Measurements from ENCODE around the gene CLHC1. TPM values are rescaled to one million over a fixed set of nuclear protein-coding genes. Genes with fewer than 3 reads are reported as not detected.
"Not testable (repeated sequence)": the region's sequence is repeated elsewhere in the genome, so short reads cannot be mapped to it uniquely, and the experiment has no call there.

The CLHC1 gene
- 10 to 100 TPM in 7 of 8 experiments, 1 to 10 TPM in 1; 7.5 to 30.4 (median 17.8) TPM for total RNA-seq

- in situ Hi-C loops (cut with MboI; ENCODE audit: low pct_unique_long_range_greater_than_20kb in 2 of 9, low sequenced_read_pairs in 9 of 9, unreplicated experiment in 9 of 9): no loop called here
- peak; percentile 87 to 98 (median 97) for ATAC-seq (replicated peaks in 6 of 8)
- WGBS, 10 experiments: 0 to 2% (median 0%) methylated on average over 1 to 25 of the region's 37 CpGs; no CpG with 5 or more reads in 1 of the 10 experiments
Observed at GRCh38 chr2:55232084-55232862, at the start of gene CLHC1, which contains the start of gene RPS27A. TSS of gene CLHC1 (minus strand) at chr2:55232293. CDS start at chr2:55222411, 9,882 bp downstream. TSS of gene RPS27A (plus strand) at chr2:55232688. CDS start at chr2:55232825, 137 bp downstream.

DNA sequence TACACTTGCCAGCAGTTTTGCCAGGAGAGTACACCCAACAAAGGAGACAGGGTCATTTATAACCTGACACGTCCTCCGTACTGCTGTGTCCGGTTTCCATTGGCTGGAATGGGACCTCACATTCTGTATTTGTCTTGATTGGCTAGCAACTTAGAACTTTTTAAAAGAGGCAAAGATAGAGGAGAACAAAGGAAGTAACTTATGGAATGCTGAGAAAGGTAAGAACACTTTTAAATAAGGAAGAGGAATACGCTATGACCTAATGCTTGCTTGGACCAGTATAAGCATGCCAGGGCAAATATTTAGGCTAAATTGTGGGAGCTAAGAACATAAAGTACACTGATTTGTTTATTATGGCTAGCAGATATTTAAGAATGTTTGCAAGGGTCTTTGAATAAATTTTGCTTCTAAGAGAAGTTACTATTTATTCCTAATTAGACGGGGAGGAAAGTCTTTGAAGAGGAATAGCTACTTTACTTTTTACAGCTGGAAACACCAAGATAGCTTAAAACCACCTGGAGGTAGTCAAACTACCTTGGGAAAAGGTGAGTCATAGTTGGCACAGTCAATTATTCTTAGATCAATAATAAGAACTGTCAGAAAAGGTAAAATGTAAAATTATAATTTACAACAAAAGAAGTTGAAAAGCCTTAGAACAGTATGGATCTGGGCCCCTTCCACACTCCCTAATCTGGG, 48.9 kb upstream of the CLHC1 start:
- in situ Hi-C loops (cut with MboI; ENCODE audit: low pct_unique_long_range_greater_than_20kb in 2 of 9, low sequenced_read_pairs in 9 of 9, unreplicated experiment in 9 of 9); ATAC-seq (replicated peaks in 6 of 8): not testable (repeated sequence)
- 77 to 100% (median 90%) methylated on average over 1 to 4 of the region's 5 CpGs; no CpG with 5 or more reads in 2 of the 10 experiments for WGBS, 10 experiments

More at GRCh38 chr2:55232084-55232862, at the start of gene CLHC1, which contains the start of gene RPS27A:
- peak within 1 kb of the TSS; percentile 57 to 92 (median 77) for H3K4me3 ChIP-seq
- H3K27ac ChIP-seq: peak within 1 kb of the TSS; percentile 98
- H3K4me1 ChIP-seq (replicated peaks in 1 of 2): peaks cover 12% of the 10 kb centered on the region in 2 donors

GRCh38 chr2:55279859-55280424, 47.8 kb upstream of the CLHC1 start:
- ATAC-seq (replicated peaks in 6 of 8); H3K4me3 ChIP-seq; H3K4me1 ChIP-seq (replicated peaks in 1 of 2); H3K27ac ChIP-seq; in situ Hi-C loops (cut with MboI; ENCODE audit: low pct_unique_long_range_greater_than_20kb in 2 of 9, low sequenced_read_pairs in 9 of 9, unreplicated experiment in 9 of 9): not testable (repeated sequence)
- WGBS, 10 experiments: 17 to 80% (median 50%) methylated on average over 1 to 6 of the region's 7 CpGs; no CpG with 5 or more reads in 6 of the 10 experiments

More for the DNA sequence above, 48.9 kb upstream of the CLHC1 start:
- not testable (repeated sequence) for H3K4me3 ChIP-seq; H3K4me1 ChIP-seq (replicated peaks in 1 of 2); H3K27ac ChIP-seq

DNA sequence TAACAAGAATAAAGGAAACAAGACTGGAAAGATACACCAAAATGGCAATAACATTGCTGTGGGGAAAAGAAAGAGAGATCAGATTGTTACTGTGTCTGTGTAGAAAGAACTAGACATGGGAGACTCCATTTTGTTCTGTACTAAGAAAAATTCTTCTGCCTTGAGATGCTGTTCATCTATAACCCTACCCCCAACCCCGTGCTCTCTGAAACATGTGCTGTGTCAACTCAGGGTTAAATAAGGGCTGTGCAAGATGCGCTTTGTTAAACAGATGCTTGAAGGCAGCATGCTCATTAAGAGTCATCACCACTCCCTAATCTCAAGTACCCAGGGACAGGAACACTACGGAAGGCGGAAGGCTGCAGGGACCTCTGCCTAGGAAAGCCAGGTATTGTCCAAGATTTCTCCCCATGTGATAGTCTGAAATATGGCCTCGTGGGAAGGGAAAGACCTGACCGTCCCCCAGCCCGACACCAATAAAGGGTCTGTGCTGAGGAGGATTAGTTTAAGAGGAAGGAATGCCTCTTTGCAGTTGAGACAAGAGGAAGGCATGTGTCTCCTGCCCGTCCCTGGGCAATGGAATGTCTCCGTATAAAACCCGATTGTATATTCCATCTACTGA, 47.2 kb upstream of the CLHC1 start:
- in situ Hi-C loops (cut with MboI; ENCODE audit: low pct_unique_long_range_greater_than_20kb in 2 of 9, low sequenced_read_pairs in 9 of 9, unreplicated experiment in 9 of 9); H3K4me3 ChIP-seq; H3K27ac ChIP-seq; H3K4me1 ChIP-seq (replicated peaks in 1 of 2); ATAC-seq (replicated peaks in 6 of 8): not testable (repeated sequence)
- WGBS, 10 experiments: 14 to 80% (median 49%) methylated on average over 1 to 4 of the region's 10 CpGs; no CpG with 5 or more reads in 3 of the 10 experiments

DNA sequence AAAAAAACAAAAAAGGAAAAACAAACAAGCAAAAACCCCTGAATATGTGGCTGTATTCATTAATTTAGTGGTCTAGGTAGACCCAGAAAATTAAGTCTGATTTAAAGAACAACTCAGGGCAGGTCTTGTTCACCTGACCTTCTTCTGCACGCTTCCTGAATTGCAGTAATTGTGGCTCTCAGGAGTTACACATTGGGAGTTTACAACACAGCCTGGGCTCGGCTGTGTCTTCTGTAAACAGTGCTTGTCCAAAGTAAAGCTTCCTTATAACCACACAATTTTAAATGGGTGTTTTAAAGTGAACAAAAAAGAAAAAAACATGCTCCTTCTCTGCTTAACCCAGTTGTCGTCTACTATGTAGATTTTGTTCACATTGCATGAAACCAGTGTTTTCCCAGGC, 45.2 kb upstream of the CLHC1 start:
- Histone ChIP-seq H3K27ac (no peak overlapping the region), H3K4me1 (replicated peaks in 1 of 2) (peaks cover 0 to 10% of the 10 kb centered on the region in 2 donors), H3K4me3 (no peak overlapping the region)
- in situ Hi-C loops (cut with MboI; ENCODE audit: low pct_unique_long_range_greater_than_20kb in 2 of 9, low sequenced_read_pairs in 9 of 9, unreplicated experiment in 9 of 9): no loop called here
- no peak for ATAC-seq (replicated peaks in 6 of 8)
- WGBS, 10 experiments: 54 to 100% (median 90%) methylated on average over 1 to 3 of the region's 3 CpGs

DNA sequence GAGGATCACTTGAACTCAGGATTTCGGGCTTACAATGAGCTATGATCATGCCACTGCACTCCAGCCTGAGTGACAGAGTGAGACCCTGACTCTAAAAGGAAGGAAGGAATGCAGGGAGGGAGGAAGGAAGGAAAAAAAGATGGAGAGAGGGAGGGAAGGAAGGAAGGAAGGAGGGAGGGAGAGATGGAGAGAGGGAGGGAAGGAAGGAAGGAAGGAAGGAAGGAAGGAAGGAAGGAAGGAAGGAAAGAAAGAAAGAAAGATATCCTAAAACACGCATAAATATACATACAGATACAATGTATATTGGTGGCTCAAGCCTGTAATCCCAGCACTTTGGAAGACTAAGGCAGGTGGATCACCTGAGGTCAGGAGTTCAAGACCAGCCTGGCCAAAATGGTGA, 42.3 kb upstream of the CLHC1 start:
- not testable (repeated sequence) for ATAC-seq (replicated peaks in 6 of 8); H3K4me3 ChIP-seq; H3K27ac ChIP-seq; H3K4me1 ChIP-seq (replicated peaks in 1 of 2)
- in situ Hi-C loops (cut with MboI; ENCODE audit: low pct_unique_long_range_greater_than_20kb in 2 of 9, low sequenced_read_pairs in 9 of 9, unreplicated experiment in 9 of 9): loop anchor here in 1 of 9 experiments (25.0 kb wide), 1 partner anchor 138 kb away; the partner anchor contains the start of gene CCDC88A
- WGBS, 10 experiments: 33 to 100% methylated on average over 1 of the region's 2 CpGs; no CpG with 5 or more reads in 8 of the 10 experiments

DNA sequence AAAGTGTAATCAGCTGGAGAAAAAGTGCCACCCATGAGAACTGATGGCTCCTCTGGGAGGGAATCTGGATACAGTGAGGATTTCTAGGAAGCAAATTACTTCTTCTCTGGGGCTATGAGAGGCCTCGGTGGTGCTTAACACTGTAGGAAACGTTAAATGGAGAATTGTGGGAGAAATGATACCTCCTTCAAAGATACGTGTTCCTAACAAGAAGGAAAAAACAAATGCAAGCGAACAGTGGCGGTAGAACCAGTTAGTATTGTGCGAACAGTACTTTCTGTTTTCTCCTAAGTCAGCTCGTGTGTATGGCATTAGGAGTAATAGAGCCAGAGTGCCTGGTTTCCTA, 37.5 kb upstream of the CLHC1 start:
- Histone ChIP-seq H3K4me1 (replicated peaks in 1 of 2) (peaks cover 7 to 8% of the 10 kb centered on the region in 2 donors), H3K27ac (no peak overlapping the region), H3K4me3 (peak overlapping the region; percentile 56 to 85 (median 74))
- peak in 4 of 8 experiments; percentile 10 to 15 (median 12) for ATAC-seq (replicated peaks in 6 of 8)
- WGBS, 10 experiments: 0 to 65% (median 31%) methylated on average over 1 to 7 of the region's 7 CpGs; no CpG with 5 or more reads in 1 of the 10 experiments
- in situ Hi-C loops (cut with MboI; ENCODE audit: low pct_unique_long_range_greater_than_20kb in 2 of 9, low sequenced_read_pairs in 9 of 9, unreplicated experiment in 9 of 9): loop anchor here in 1 of 9 experiments (25.0 kb wide), 1 partner anchor 143 kb away; the partner anchor contains the start of gene CCDC88A

- H3K4me3 ChIP-seq: peak within 1 kb of the TSS; percentile 56 to 85 (median 74)
- in situ Hi-C loops (cut with MboI; ENCODE audit: low pct_unique_long_range_greater_than_20kb in 2 of 9, low sequenced_read_pairs in 9 of 9, unreplicated experiment in 9 of 9): loop anchor here in 1 of 9 experiments (25.0 kb wide), 1 partner anchor 143 kb away; the partner anchor contains the start of gene CCDC88A
- peaks cover 7 to 8% of the 10 kb centered on the region in 2 donors for H3K4me1 ChIP-seq (replicated peaks in 1 of 2)
- H3K27ac ChIP-seq: peak within 1 kb of the TSS; percentile 62 to 70
- peak; percentile 99 to 100 (median 100) for ATAC-seq (replicated peaks in 6 of 8)
- 0 to 3% (median 1%) methylated on average over 8 to 23 of the region's 43 CpGs; no CpG with 5 or more reads in 2 of the 10 experiments for WGBS, 10 experiments
Observed at GRCh38 chr2:55268907-55269644, 37.0 kb upstream of the CLHC1 start, which contains the start of gene MTIF2. TSS of gene MTIF2 (minus strand) at chr2:55269231. CDS start at chr2:55263858, 5,373 bp downstream.

DNA sequence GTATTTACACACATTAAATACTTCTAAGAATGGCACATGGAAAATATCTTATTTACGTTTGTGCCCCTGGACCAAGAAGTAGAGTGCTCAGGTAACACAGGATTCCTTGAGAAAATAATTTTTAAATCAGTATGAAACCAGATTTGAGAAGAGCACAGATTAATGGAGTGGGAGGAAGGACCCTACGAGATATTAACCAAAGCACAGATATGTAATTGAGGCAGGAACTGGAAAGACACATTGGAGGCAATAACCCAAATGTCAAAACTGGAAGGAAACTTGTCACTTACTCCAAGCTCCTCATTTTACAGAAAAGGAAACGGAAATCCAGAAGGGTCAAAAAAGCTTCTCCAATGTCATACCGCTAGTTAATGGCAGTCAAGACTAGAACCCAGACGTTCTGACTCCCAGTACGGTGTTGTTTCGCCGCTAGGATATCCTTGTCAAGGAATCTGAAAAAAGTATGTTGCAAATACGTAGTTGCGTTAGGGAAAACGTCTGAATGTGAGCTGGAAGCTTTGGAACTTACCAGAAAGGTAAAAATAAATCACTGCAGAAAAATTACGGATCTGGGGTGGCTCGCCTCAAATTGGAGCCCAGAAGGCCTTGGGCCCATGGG, 36.3 kb upstream of the CLHC1 start:
- H3K4me1 ChIP-seq (replicated peaks in 1 of 2): peaks cover 7 to 8% of the 10 kb centered on the region in 2 donors
- peak overlapping the region; percentile 62 to 70 for H3K27ac ChIP-seq
- ATAC-seq (replicated peaks in 6 of 8): no peak
- 0 to 83% (median 19%) methylated on average over 1 to 13 of the region's 13 CpGs for WGBS, 10 experiments
- H3K4me3 ChIP-seq: peak overlapping the region; percentile 56 to 85 (median 74)
- in situ Hi-C loops (cut with MboI; ENCODE audit: low pct_unique_long_range_greater_than_20kb in 2 of 9, low sequenced_read_pairs in 9 of 9, unreplicated experiment in 9 of 9): loop anchor here in 1 of 9 experiments (25.0 kb wide), 1 partner anchor 144 kb away; the partner anchor contains the start of gene CCDC88A

- WGBS, 10 experiments: 0 to 86% (median 35%) methylated on average over 1 to 3 of the region's 3 CpGs; no CpG with 5 or more reads in 3 of the 10 experiments
- H3K27ac ChIP-seq; H3K4me3 ChIP-seq; H3K4me1 ChIP-seq (replicated peaks in 1 of 2): not testable (repeated sequence)
- in situ Hi-C loops (cut with MboI; ENCODE audit: low pct_unique_long_range_greater_than_20kb in 2 of 9, low sequenced_read_pairs in 9 of 9, unreplicated experiment in 9 of 9): loop anchor here in 1 of 9 experiments (25.0 kb wide), 1 partner anchor 153 kb away; the partner anchor contains the start of gene CCDC88A
- ATAC-seq (replicated peaks in 6 of 8): peak in 3 of 8 experiments; percentile 85 to 95 (median 94)
Observed at GRCh38 chr2:55259586-55259985, 27.5 kb upstream of the CLHC1 start.

- WGBS, 10 experiments: 67 to 100% (median 93%) methylated on average over 1 to 3 of the region's 3 CpGs; no CpG with 5 or more reads in 1 of the 10 experiments
- H3K4me3 ChIP-seq: no peak overlapping the region
- in situ Hi-C loops (cut with MboI; ENCODE audit: low pct_unique_long_range_greater_than_20kb in 2 of 9, low sequenced_read_pairs in 9 of 9, unreplicated experiment in 9 of 9): loop anchor here in 1 of 9 experiments (25.0 kb wide), 1 partner anchor 159 kb away; the partner anchor contains the start of gene CCDC88A
- no peak for ATAC-seq (replicated peaks in 6 of 8)
- H3K27ac ChIP-seq: no peak overlapping the region
- H3K4me1 ChIP-seq (replicated peaks in 1 of 2): no peaks in the 10 kb centered on the region
Observed at GRCh38 chr2:55252832-55253231, 20.7 kb upstream of the CLHC1 start.

All from motor neuron (in vitro differentiated cells).